Kidney epithelial cell (primary cell): ENCODE data around the gene SLC6A7. TPM values are rescaled to one million over a fixed set of nuclear protein-coding genes. Genes with fewer than 3 reads are reported as not detected.

Experiments
- DNase-seq: peaks from one replicate; pipeline ENCODE4 v3.0.0-alpha.2; 2010; ENCODE audit warnings: low read depth
- H3K27me3 ChIP-seq: 2 replicates; pipeline ENCODE4 v1.6.0; 2011; ENCODE audit warnings: low read length; ENCODE audit not compliant: control insufficient read depth, insufficient read depth
- H3K36me3 ChIP-seq: 2 replicates; pipeline ENCODE4 v1.5.1; 2011; ENCODE audit warnings: low read length; ENCODE audit not compliant: control insufficient read depth, insufficient read depth
- H3K4me3 ChIP-seq: 2 replicates; pipeline ENCODE4 v1.5.1; 2011; ENCODE audit warnings: low read depth, mild to moderate bottlenecking, control low read depth, low read length
- total RNA-seq: library from RNA; depleted of rRNA; stranded (reverse); fragments of >200 nt; gene quantifications from 2 replicates; pipeline ENCODE4 v1.2.3, GENCODE V29; 2015
- TF ChIP-seq, protein P1 (sequence below): IDR thresholded peaks from 2 replicates; pipeline ENCODE4 v1.5.1; 2011; ENCODE audit warnings: mild to moderate bottlenecking, moderate library complexity, low read length, control low read depth, inconsistent platforms; ENCODE audit not compliant: insufficient read depth, poor library complexity, severe bottlenecking

SLC6A7 gene
- total RNA-seq, 1 donor from 2014 or later, result not detected

DNA sequence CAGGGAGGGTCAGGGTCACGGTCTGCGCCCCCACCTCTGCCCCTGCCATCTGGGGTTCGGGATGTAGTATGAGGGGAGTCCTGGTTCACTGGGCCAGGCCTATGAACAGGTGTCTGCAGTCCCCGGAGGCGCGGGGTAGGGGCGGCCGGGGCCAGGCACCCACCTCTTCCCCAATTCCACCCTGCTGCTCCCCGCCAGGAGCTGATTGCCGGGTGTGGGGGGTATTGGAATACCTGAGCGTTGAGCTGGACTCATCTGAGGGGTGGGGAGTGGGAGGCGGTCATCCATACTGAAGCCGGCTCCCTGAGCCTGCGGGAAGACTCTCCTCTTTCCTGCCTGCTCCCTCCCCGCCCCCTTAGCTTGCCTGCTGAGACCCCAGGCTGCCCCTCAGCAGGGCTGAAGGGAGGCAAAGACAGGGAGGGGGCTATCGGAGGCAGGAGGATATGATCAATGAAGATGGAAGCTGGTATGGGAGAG lies 679 bp downstream of the SLC6A7 start:
- peaks cover 49% of the 10 kb centered on the region for H3K27me3 ChIP-seq
- no peak overlapping the region for H3K4me3 ChIP-seq
- H3K36me3 ChIP-seq, result no peaks in the 10 kb centered on the region
- TF ChIP-seq, protein P1, sequence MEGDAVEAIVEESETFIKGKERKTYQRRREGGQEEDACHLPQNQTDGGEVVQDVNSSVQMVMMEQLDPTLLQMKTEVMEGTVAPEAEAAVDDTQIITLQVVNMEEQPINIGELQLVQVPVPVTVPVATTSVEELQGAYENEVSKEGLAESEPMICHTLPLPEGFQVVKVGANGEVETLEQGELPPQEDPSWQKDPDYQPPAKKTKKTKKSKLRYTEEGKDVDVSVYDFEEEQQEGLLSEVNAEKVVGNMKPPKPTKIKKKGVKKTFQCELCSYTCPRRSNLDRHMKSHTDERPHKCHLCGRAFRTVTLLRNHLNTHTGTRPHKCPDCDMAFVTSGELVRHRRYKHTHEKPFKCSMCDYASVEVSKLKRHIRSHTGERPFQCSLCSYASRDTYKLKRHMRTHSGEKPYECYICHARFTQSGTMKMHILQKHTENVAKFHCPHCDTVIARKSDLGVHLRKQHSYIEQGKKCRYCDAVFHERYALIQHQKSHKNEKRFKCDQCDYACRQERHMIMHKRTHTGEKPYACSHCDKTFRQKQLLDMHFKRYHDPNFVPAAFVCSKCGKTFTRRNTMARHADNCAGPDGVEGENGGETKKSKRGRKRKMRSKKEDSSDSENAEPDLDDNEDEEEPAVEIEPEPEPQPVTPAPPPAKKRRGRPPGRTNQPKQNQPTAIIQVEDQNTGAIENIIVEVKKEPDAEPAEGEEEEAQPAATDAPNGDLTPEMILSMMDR, result no peak
- DNase-seq, result no peak

DNA sequence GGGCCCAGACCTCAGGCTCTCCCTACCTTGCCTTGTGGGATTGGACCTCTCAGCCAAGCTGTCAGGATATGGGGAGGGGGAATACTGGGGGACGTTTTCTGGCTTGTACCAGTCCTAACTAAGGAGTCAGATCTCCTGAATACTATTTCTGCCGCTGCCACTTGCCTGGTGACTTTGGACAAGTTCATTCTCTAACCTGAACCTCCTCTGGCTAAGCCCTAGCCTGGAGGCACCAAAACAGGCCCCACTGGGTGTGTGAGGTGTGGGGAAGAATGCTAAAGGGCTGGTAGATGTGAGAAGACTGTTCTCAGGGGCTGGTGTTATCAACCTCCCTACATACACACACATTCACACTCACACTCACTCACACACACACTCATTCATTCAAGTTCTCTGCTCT lies 1.1 kb downstream of the SLC6A7 start:
- DNase-seq, result no peak
- Histone ChIP-seq H3K4me3 (no peak overlapping the region), H3K27me3 (peaks cover 49% of the 10 kb centered on the region), H3K36me3 (no peaks in the 10 kb centered on the region)
- TF ChIP-seq, protein P1, result no peak

DNA sequence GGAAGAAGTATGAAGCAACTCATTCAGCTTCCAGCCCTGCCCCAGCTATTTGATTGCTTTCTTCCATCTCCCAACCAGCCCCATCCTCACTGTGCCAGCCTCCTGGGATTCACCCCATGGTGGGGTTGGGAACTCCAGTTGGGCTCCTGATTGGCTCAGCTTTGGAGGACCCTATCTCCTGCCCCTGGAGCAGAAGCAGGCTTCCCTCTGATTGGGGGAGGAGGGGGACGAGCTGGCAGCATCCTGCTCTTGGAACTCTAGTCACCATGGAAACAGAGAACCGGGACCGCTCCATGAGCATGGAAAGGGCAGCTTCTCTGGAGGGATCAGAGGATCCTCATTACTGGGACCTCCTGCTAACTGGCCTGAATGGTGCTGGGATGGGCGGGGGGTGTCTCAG lies 2.6 kb downstream of the SLC6A7 start:
- TF ChIP-seq, protein P1, result no peak
- H3K27me3 ChIP-seq, result peaks cover 50% of the 10 kb centered on the region
- no peaks in the 10 kb centered on the region for H3K36me3 ChIP-seq
- no peak for DNase-seq
- H3K4me3 ChIP-seq, result no peak overlapping the region

DNA sequence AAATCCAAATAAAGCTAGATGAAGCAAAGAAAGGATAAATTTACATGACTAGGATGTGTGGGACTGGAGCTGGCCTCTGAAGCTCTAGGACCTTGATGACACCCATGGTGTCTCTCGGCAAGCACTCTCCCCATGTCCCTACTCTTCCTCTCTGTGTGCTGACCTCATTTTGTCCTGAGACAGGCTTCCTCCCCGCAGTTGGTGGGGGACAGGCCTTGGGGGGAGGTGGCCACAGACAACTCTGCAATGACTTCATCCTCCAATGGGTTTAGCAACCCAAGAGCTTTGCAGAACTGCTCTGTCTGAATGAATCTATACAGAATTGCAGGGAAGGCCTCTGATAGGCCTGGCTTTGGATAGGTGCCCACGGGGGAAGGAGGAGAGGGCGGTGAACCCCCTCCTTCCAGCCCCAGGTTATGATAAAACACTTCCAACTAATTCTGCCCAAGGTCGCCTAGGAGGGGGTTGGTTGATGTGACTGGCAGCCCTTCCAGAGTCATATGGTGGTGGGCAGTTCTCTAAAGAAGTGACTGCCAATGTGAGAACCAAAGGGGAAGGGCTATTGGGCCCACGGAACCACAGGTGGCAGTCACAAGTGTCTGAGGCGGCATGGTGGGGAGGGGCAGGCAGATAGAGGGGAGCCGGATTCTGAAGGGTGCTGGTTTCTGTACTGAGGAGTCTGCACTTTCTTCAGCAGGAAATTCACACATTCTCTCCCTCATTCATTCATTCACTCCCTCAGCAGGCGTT lies 6.0 kb downstream of the SLC6A7 start:
- no peaks in the 10 kb centered on the region for H3K36me3 ChIP-seq
- peaks cover 32% of the 10 kb centered on the region for H3K27me3 ChIP-seq
- TF ChIP-seq, protein P1, result no peak
- no peak overlapping the region for H3K4me3 ChIP-seq
- DNase-seq, result no peak

DNA sequence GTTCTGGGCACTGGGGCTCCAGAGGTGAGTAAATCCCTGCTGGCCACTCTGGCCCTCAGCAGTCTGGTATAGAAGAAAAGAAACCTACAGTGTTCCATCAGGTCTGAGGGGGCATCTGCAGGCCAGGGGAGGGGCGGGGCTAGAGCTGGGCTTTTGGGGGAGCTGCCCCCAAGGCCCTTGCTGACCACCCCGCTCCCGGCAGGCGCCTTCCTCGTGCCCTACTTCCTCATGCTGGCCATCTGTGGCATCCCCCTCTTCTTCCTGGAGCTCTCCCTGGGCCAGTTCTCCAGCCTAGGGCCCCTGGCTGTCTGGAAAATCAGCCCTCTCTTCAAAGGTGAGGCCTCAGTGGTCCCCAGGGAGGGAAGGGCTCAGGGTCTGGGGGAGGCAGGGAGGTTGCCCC lies 6.7 kb downstream of the SLC6A7 start:
- Histone ChIP-seq H3K4me3 (no peak overlapping the region), H3K27me3 (peaks cover 31% of the 10 kb centered on the region), H3K36me3 (no peaks in the 10 kb centered on the region)
- no peak for DNase-seq
- TF ChIP-seq, protein P1, result no peak

DNA sequence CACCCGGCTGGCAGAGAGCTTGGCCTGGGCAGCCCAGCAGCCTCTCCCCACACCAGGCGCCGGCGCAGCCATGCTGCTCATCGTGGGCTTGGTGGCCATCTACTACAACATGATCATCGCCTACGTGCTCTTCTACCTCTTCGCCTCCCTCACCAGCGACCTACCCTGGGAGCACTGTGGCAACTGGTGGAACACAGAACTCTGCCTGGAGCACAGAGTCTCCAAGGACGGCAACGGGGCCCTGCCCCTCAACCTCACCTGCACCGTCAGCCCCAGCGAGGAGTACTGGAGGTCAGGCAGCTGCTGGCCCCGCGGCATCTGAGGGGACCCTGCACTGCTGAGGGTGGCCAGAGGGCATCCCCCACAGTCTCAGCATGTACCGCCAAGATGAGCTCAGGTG lies 7.1 kb downstream of the SLC6A7 start:
- no peaks in the 10 kb centered on the region for H3K36me3 ChIP-seq
- no peak overlapping the region for H3K4me3 ChIP-seq
- TF ChIP-seq, protein P1, result no peak
- peaks cover 28% of the 10 kb centered on the region for H3K27me3 ChIP-seq
- no peak for DNase-seq
